GM10248 (cell line): ENCODE results near the gene KIT.

Source experiments
- CTCF ChIA-PET: fragments of 300-600 bp; sonication (Branson Sonifier 250); formaldehyde crosslinking; extraction: SDS; loops from one replicate; lab custom pipeline; 2021; ENCODE audit warnings: antibody characterized with exemption; lab: Yijun Ruan, JAX
- POLR2A ChIA-PET: fragments of 350-650 bp; sonication (Branson Sonifier 250); formaldehyde crosslinking; extraction: SDS; loops from one replicate; lab custom pipeline; 2020; ENCODE audit warnings: antibody characterized with exemption; lab: Yijun Ruan, JAX
- DNase-seq: peaks from one replicate; pipeline ENCODE4 v3.0.0; 2012; ENCODE audit errors: extremely low spot score
- TF ChIP-seq, protein P1 (sequence below): IDR thresholded peaks from 2 replicates; pipeline ENCODE4 v1.5.1; 2012; ENCODE audit warnings: mild to moderate bottlenecking, low read depth; ENCODE audit errors: extremely low read depth, missing control alignments, control extremely low read depth

KIT gene

DNA sequence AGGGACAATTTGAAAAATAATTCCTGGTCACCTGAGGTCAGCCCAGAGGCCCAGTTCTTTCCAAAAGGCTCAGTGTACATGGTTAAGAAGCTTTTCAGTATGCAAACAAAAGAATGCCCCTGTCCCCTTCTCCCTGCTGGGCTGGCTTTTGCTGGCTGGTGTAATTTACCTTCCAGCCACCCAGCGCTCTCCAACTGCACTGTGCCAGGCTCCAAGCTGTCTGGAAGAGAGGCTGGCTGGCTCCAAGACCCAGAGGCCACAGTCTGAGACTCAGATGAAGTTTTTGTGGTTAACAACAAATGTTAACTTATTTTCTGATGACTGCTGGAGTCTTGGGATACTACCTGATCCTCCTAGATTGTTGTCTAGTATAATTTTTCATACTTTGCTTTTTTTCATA lies 11.9 kb upstream of the KIT start:
- CTCF ChIA-PET, result no interaction called here
- POLR2A ChIA-PET, result no interaction called here
- no peak for DNase-seq
- TF ChIP-seq, protein P1, sequence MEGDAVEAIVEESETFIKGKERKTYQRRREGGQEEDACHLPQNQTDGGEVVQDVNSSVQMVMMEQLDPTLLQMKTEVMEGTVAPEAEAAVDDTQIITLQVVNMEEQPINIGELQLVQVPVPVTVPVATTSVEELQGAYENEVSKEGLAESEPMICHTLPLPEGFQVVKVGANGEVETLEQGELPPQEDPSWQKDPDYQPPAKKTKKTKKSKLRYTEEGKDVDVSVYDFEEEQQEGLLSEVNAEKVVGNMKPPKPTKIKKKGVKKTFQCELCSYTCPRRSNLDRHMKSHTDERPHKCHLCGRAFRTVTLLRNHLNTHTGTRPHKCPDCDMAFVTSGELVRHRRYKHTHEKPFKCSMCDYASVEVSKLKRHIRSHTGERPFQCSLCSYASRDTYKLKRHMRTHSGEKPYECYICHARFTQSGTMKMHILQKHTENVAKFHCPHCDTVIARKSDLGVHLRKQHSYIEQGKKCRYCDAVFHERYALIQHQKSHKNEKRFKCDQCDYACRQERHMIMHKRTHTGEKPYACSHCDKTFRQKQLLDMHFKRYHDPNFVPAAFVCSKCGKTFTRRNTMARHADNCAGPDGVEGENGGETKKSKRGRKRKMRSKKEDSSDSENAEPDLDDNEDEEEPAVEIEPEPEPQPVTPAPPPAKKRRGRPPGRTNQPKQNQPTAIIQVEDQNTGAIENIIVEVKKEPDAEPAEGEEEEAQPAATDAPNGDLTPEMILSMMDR, result no peak

DNA sequence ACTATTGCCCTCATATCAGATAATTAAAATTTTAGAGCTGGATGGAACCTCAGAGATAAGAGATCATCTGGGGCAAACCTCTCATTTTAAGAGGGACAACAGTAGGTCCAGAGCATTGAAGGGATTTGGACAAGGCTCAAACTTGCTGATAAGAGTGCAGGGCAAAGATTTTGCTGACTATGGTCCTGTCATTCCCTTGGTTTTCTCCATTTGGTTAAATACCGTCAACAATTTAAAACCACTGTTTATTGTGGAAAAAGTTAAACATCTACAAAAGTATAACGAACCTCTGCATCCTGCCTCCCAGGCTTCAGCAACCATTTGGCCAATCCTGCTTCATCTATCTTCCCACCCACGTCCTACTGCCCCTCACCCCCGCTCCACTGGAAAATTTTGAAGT lies 10.7 kb upstream of the KIT start:
- CTCF ChIA-PET, result no interaction called here
- POLR2A ChIA-PET, result no interaction called here
- TF ChIP-seq, protein P1, result no peak
- no peak for DNase-seq

DNA sequence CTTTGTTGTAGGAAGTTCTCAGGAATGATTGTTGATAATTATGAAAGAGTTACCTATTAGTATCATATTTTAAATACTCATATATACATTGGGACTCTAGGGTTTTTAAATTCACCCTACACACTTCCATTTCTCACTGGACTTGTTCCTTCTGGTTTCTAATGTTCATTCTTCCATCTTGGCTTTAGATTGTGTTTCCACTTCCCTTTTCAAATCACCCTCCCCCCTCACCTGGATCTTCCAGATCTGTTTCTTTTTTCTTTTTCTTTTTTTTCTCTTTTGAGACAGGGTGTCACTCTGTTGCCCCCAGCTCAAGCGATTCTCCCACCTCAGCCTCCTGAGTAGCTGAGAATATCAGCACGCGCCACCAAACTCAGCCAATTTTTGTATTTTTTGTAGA lies 6.7 kb upstream of the KIT start:
- TF ChIP-seq, protein P1, result no peak
- ChIA-PET CTCF (no interaction called here), POLR2A (no interaction called here)
- no peak for DNase-seq

DNA sequence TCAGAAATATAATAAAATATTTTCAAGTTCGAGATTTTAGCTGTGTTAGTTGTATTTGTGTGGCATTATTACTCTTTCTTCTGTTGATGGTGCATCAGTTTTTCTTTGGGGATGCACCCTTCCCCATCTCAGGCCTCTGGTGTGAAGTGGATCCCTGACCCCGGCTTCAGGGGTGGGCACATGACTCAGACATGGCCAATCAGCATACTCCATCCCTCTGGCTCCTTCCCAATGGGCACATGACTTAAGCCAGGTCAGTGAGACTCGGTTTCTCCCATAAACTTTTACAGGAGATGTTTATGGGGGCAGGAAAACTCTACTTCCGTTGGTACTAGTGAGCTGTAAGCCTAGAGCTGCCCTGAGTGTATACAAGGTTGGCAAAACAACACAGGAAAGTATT lies 3.0 kb upstream of the KIT start:
- CTCF ChIA-PET, result interaction anchor here (1.5 kb wide), 1 partner anchor 8 kb away, joined by 4 read pairs; no protein-coding TSS in a partner anchor
- POLR2A ChIA-PET, result no interaction called here
- no peak for DNase-seq
- TF ChIP-seq, protein P1, result no peak

DNA sequence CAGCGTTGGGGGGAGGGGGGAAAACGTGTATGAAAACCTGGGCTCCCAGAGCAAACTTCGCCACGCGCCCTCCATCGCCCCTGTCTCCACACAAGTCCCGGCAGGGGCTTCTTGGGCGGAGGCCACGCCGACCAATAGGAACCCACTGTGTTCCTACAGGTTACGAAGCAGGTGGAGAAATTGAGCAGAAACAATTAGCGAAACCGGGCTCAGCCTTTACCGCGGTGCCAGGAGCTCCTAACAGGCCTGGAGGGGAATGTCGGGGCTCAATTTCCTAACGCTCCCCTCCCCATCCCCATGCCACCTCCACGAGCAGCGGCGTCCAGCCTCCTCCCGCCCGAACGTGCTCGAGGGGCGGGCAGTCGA lies 589 bp upstream of the KIT start:
- POLR2A ChIA-PET, result no interaction called here
- TF ChIP-seq, protein P1, result no peak
- DNase-seq, result no peak
- CTCF ChIA-PET, result no interaction called here

DNA sequence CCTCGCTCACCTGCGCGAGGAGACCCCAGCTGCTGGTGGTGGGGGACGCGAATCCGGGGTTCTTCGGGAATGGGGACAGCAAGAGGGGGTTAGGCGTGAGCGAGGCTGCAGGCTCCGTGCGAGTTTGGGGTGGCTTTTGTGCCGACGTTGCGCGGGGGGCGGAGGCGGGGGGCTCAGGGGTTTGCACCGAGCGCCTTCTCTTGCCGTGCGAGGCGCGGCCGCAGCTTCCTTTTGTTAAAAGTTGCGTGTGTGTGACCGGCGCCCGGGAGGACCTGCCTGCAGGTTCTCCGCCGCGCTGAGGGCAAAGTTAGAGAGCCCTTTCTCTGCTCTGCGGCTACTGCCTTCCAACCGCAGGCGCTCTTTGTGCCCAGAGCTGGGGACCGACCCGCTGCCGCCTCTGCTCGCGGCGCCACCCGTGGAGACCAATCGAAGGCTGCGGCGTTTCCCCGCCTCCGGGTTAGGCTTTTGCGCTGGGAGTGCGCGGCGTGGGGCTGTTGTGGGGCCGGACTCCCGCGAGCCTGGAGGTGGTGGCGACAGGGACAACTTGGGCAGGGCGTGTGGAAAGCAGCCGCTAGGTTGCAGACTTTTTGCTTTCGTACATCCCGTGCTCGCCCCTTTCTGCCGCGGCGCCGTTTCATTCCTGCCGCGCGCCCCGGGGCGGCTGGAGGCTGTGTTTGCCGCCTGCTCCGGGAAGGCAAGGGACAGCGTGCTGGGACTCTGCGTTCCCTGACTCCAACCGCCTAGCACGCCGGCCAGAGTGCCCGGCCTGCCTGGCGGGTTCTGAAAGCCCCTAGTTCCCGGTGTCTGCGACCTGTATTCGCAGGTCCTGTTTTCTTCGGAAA lies 716 bp downstream of the KIT start:
- TF ChIP-seq, protein P1, result no peak
- CTCF ChIA-PET, result interaction anchor here (1.2 kb wide), 1 partner anchor 654 kb away, joined by 3 read pairs; no protein-coding TSS in a partner anchor
- POLR2A ChIA-PET, result no interaction called here
- peak; percentile 33 for DNase-seq
